Measurements from ENCODE around the gene NYNRIN. TPM values are rescaled to one million over a fixed set of nuclear protein-coding genes. Genes with fewer than 3 reads are reported as not detected.

The NYNRIN gene
- total and polyA plus RNA-seq, 8 donors = 2.1 to 9.0 (median 4.3) TPM

DNA sequence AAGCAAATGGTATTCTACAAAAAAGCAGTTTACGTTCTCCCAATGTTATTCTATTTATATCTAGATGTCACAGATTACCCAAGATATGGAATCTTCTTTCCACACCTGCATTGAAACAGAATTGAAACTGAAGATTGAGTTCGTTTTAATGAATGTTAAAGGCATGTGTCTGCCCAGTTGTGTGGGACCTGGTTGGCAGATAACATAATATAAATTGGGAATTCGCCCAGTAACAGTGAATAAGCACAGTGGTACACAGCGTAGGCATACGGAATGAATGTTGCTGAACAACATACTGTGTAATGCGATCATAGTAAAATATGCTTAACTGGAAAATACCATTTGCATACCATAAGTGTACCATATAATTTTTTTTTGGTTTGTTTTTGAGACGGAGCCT, 35.2 kb downstream of the NYNRIN start:
- Histone ChIP-seq H3K9me3 (no peaks in the 10 kb centered on the region), H3K27ac (no peak overlapping the region), H3K4me1 (peaks cover 0 to 26% (median 19%) of the 10 kb centered on the region in 3 donors), H3K27me3 (no peaks in the 10 kb centered on the region), H3K36me3 (peaks cover 0 to 33% (median 20%) of the 10 kb centered on the region in 3 donors), H3K4me3 (no peak overlapping the region)
- WGBS, 2 donors = 71 to 74% methylated on average over 7 of the region's 7 CpGs
- FAIRE-seq (no peak), ATAC-seq (no peak), DNase-seq (no peak)
- intact Hi-C loops (cut with DNase I) = loop anchor here (5.0 to 10.0 kb wide), 3 partner anchors 62 to 102 kb away; partner anchors contain the start of genes ADCY4 (in 1 of the 3) and RIPK3 (in 1 of the 3)
- TF ChIP-seq, protein P1, sequence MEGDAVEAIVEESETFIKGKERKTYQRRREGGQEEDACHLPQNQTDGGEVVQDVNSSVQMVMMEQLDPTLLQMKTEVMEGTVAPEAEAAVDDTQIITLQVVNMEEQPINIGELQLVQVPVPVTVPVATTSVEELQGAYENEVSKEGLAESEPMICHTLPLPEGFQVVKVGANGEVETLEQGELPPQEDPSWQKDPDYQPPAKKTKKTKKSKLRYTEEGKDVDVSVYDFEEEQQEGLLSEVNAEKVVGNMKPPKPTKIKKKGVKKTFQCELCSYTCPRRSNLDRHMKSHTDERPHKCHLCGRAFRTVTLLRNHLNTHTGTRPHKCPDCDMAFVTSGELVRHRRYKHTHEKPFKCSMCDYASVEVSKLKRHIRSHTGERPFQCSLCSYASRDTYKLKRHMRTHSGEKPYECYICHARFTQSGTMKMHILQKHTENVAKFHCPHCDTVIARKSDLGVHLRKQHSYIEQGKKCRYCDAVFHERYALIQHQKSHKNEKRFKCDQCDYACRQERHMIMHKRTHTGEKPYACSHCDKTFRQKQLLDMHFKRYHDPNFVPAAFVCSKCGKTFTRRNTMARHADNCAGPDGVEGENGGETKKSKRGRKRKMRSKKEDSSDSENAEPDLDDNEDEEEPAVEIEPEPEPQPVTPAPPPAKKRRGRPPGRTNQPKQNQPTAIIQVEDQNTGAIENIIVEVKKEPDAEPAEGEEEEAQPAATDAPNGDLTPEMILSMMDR (IDR thresholded peaks at IDR 0.05) = no peak

DNA sequence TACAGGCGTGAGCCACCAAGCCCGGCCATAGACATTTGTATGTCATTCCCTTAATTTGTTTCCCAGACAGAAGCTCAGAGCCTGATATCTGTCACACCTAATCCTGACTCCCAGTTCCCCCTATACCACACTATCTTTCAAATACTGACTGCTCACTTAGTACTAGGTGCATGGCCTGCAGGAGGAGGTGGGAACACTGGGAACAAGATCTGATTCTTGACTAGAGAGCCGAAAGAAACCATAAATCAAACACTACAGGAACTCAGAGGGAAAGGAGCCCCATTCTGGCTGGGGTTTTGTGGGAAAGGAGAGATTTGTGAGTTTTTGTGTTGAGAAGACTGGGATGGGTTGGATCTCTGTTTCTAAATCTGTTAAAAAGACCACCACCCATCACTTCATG, 35.9 kb downstream of the NYNRIN start:
- TF ChIP-seq, protein P1 (IDR thresholded peaks at IDR 0.05) = no peak
- peaks cover 0 to 22% (median 13%) of the 10 kb centered on the region in 3 donors for H3K4me1 ChIP-seq
- no peak overlapping the region for H3K4me3 ChIP-seq
- WGBS, 2 donors = 77 to 78% methylated on average over 3 of the region's 3 CpGs
- DNase-seq (no peak), ATAC-seq (no peak), FAIRE-seq (no peak)
- intact Hi-C loops (cut with DNase I) = loop anchor here (5.0 to 10.0 kb wide), 3 partner anchors 62 to 102 kb away; partner anchors contain the start of genes ADCY4 (in 1 of the 3) and RIPK3 (in 1 of the 3)
- peaks cover 0 to 39% (median 20%) of the 10 kb centered on the region in 3 donors for H3K36me3 ChIP-seq
- H3K9me3 ChIP-seq = no peaks in the 10 kb centered on the region
- H3K27ac ChIP-seq = no peak overlapping the region
- no peaks in the 10 kb centered on the region for H3K27me3 ChIP-seq

DNA sequence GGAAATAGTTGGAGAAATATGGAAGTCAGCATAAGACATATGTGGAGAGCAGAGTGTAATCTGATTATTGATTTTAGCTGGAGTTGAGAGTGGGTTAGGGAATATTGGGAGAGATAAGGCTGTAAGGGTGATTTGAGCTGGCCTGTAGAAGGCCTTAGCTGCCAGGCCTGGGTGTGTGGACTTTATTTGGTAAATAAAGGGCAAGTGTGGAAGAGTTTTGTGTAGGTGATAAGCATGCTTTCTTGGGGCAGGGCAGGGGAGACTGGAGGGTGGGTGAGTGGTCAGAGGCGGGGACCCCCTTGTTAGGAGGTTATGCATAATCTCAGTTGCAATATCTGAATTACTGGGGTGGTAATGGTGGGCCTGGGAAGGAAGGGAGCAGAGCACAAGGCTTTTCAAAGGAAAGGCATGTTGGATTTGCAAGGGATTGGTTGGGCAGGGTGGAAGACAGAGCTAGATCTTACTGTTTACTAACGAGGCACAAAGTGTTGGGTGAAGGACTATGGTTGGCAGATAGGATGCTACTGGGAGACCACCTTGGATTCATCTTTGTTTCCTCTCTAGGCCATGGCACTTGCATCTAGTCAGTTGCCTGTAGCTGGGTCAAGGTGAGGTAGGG, 36.5 kb downstream of the NYNRIN start:
- TF ChIP-seq, protein P1 (IDR thresholded peaks at IDR 0.05) = no peak
- WGBS, 2 donors = 65 to 69% methylated on average over 2 of the region's 2 CpGs
- no peak overlapping the region for H3K27ac ChIP-seq
- H3K27me3 ChIP-seq = no peaks in the 10 kb centered on the region
- FAIRE-seq (no peak), ATAC-seq (no peak), DNase-seq (no peak)
- no peak overlapping the region for H3K4me3 ChIP-seq
- no peaks in the 10 kb centered on the region for H3K9me3 ChIP-seq
- intact Hi-C loops (cut with DNase I) = loop anchor here in 1 of 3 donors (10.0 kb wide), 1 partner anchor 100 kb away; the partner anchor contains the start of genes ADCY4 and RIPK3
- H3K4me1 ChIP-seq = peaks cover 0 to 27% (median 13%) of the 10 kb centered on the region in 3 donors
- H3K36me3 ChIP-seq = peaks cover 0 to 40% (median 20%) of the 10 kb centered on the region in 3 donors

DNA sequence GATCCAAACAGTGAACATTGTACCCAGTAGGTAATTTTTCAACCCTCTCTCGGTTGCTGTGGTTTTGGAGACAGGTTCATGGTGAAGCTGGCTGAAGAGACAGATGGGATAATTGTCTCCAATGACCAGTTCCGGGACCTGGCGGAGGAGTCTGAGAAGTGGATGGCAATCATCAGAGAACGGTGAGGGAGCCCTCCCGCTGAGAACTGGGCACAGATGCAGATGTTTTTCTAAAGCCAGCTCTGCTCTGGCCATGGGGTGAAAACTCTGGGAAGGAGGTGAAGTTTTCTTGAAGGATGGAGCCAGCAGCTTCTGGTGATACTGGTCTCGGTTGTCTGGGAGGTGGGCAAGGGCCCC, 37.2 kb downstream of the NYNRIN start:
- intact Hi-C loops (cut with DNase I) = loop anchor here in 1 of 3 donors (10.0 kb wide), 1 partner anchor 101 kb away; the partner anchor contains the start of genes ADCY4 and RIPK3
- ATAC-seq (no peak), DNase-seq (no peak), FAIRE-seq (no peak)
- Histone ChIP-seq H3K4me1 (peaks cover under 1 to 29% (median 13%) of the 10 kb centered on the region in 3 donors), H3K36me3 (peaks cover 0 to 40% (median 20%) of the 10 kb centered on the region in 3 donors), H3K9me3 (no peaks in the 10 kb centered on the region), H3K27ac (peak overlapping the region in 1 of 4 donors; percentile 33), H3K4me3 (no peak overlapping the region), H3K27me3 (no peaks in the 10 kb centered on the region)
- WGBS, 2 donors = 60 to 62% methylated on average over 6 of the region's 6 CpGs
- TF ChIP-seq, protein P1 (IDR thresholded peaks at IDR 0.05) = no peak

All from pancreas (tissue), 10 donors.